HepG2 (cell line): ENCODE data around the gene FNDC3A.

Experiments used
- MAZ ChIP-seq, 2 experiments: sonication (generic) in 1 of 2; formaldehyde crosslinking in 1 of 2; IDR thresholded peaks; 2 replicates each; pipeline versions ENCODE4 v1.5.0 to v1.6.1; 2012 to 2020; ENCODE audit warnings: low read depth in 2 of 2, mild to moderate bottlenecking in 2 of 2, borderline replicate concordance in 1 of 2, improper control_type of control experiment in 1 of 2, low read length in 1 of 2, missing genetic modification reagents in 1 of 2, moderate library complexity in 1 of 2
- MXI1 ChIP-seq: IDR thresholded peaks from 3 replicates; pipeline ENCODE4 v1.6.1; 2012; ENCODE audit warnings: low read depth, low read length, inconsistent platforms, borderline replicate concordance
- POLR2A ChIP-seq, 2 experiments: IDR thresholded peaks; 2 replicates each; pipeline ENCODE4 v1.6.1; 2011; ENCODE audit warnings: low read depth in 2 of 2, low read length in 2 of 2, mild to moderate bottlenecking in 1 of 2, moderate library complexity in 1 of 2; ENCODE audit not compliant: insufficient read depth in 1 of 2
- REST ChIP-seq, 2 experiments: IDR thresholded peaks; 2 replicates each; pipeline ENCODE4 v1.6.1; 2011 to 2012; ENCODE audit warnings: low read length in 2 of 2, borderline replicate concordance in 1 of 2, low read depth in 1 of 2, mild to moderate bottlenecking in 1 of 2, moderate library complexity in 1 of 2
- SALL2 ChIP-seq: sonication (generic); formaldehyde crosslinking; IDR thresholded peaks from 2 replicates; pipeline ENCODE4 v1.8.1; 2023; ENCODE audit warnings: mild to moderate bottlenecking, missing genetic modification reagents, inconsistent platforms
- TCF7 ChIP-seq: sonication (generic); IDR thresholded peaks from 2 replicates; pipeline ENCODE4 v1.6.1; 2016; ENCODE audit warnings: antibody characterized with exemption, low read depth
- THAP9 ChIP-seq: sonication (generic); formaldehyde crosslinking; IDR thresholded peaks from 2 replicates; pipeline ENCODE4; 2020; ENCODE audit warnings: missing genetic modification reagents, mild to moderate bottlenecking, borderline replicate concordance
- ZNF326 ChIP-seq: sonication (generic); formaldehyde crosslinking; IDR thresholded peaks from 2 replicates; pipeline ENCODE4 v1.4.0; 2020; ENCODE audit warnings: missing genetic modification reagents, borderline replicate concordance
- ZNF510 ChIP-seq: sonication (generic); formaldehyde crosslinking; IDR thresholded peaks from 2 replicates; pipeline ENCODE4 v1.4.0; 2020; ENCODE audit warnings: low read depth, mild to moderate bottlenecking, missing genetic modification reagents
- ZNF513 ChIP-seq: sonication (generic); formaldehyde crosslinking; conservative IDR thresholded peaks from 2 replicates; pipeline ENCODE4 v1.5.0; 2020; ENCODE audit warnings: missing genetic modification reagents
- ZNF574 ChIP-seq: sonication (generic); formaldehyde crosslinking; IDR thresholded peaks from 2 replicates; pipeline ENCODE4 v1.4.0; 2020; ENCODE audit warnings: missing genetic modification reagents
- ZNF776 ChIP-seq: sonication (generic); formaldehyde crosslinking; IDR thresholded peaks from 2 replicates; pipeline ENCODE4 v1.4.0; 2020; ENCODE audit warnings: mild to moderate bottlenecking, missing genetic modification reagents

- TF ChIP-seq ZNF326 (CRISPR knock-in tag) (no peak), SALL2 (CRISPR knock-in tag) (no peak), THAP9 (CRISPR knock-in tag) (no peak), POLR2A (IDR thresholded peaks at IDR 0.05; ENCODE audit: insufficient read depth in 1 of 2, low read depth in 2 of 2, low read length in 2 of 2) (no peak), MXI1 (no peak), REST (IDR thresholded peaks at IDR 0.05; ENCODE audit: borderline replicate concordance in 1 of 2, low read depth in 1 of 2, low read length in 2 of 2) (no peak), ZNF510 (no peak), ZNF574 (no peak), ZNF776 (CRISPR knock-in tag) (no peak), ZNF513 (CRISPR knock-in tag) (no peak), TCF7 (no peak), MAZ (IDR thresholded peaks at IDR 0.05; ENCODE audit: borderline replicate concordance, low read depth, low read length) (no peak), MAZ (CRISPR knock-in tag; IDR thresholded peaks at IDR 0.05; ENCODE audit: low read depth) (no peak)
Observed at GRCh38 chr13:48945626-48946025, 30.1 kb upstream of the FNDC3A start.
